ENCODE data around the gene STARD9.

STARD9 gene

GRCh38 chr15:42707873-42708544 is 132.6 kb downstream of the STARD9 start:
- Mint-ChIP-seq H3K4me3 (no peak overlapping the region), H3K27ac (no peak overlapping the region), H3K9me3 (no peaks in the 10 kb centered on the region), H3K27me3 (ENCODE audit: low read depth) (no peaks in the 10 kb centered on the region), H3K36me3 (ENCODE audit: low read depth) (peaks cover 2% of the 10 kb centered on the region), H3K4me1 (ENCODE audit: low read depth) (peaks cover 5% of the 10 kb centered on the region)
- DNase-seq (ENCODE audit: low spot score): no peak

- Mint-ChIP-seq H3K27ac (no peak overlapping the region), H3K27me3 (ENCODE audit: low read depth) (no peaks in the 10 kb centered on the region), H3K4me3 (no peak overlapping the region), H3K4me1 (ENCODE audit: low read depth) (peaks cover 3% of the 10 kb centered on the region), H3K36me3 (ENCODE audit: low read depth) (no peaks in the 10 kb centered on the region), H3K9me3 (no peaks in the 10 kb centered on the region)
- DNase-seq (ENCODE audit: low spot score): no peak
These were observed 135.3 kb downstream of the STARD9 start for GRCh38 chr15:42710662-42711061.

- DNase-seq (ENCODE audit: low spot score): no peak
- peaks cover 3% of the 10 kb centered on the region for H3K4me1 Mint-ChIP-seq (ENCODE audit: low read depth)
- H3K9me3 Mint-ChIP-seq: no peaks in the 10 kb centered on the region
- no peak overlapping the region for H3K27ac Mint-ChIP-seq
- H3K4me3 Mint-ChIP-seq: no peak overlapping the region
- no peaks in the 10 kb centered on the region for H3K36me3 Mint-ChIP-seq (ENCODE audit: low read depth)
- H3K27me3 Mint-ChIP-seq (ENCODE audit: low read depth): no peaks in the 10 kb centered on the region
These were observed 136.3 kb downstream of the STARD9 start for GRCh38 chr15:42711746-42712145.

GRCh38 chr15:42712584-42712983 is 137.2 kb downstream of the STARD9 start:
- DNase-seq (ENCODE audit: low spot score): no peak
- no peak overlapping the region for H3K27ac Mint-ChIP-seq
- no peaks in the 10 kb centered on the region for H3K9me3 Mint-ChIP-seq
- peaks cover 3% of the 10 kb centered on the region for H3K4me1 Mint-ChIP-seq (ENCODE audit: low read depth)
- H3K4me3 Mint-ChIP-seq: no peak overlapping the region
- H3K27me3 Mint-ChIP-seq (ENCODE audit: low read depth): no peaks in the 10 kb centered on the region
- no peaks in the 10 kb centered on the region for H3K36me3 Mint-ChIP-seq (ENCODE audit: low read depth)

- no peak for DNase-seq (ENCODE audit: low spot score)
- peaks cover 4% of the 10 kb centered on the region for H3K36me3 Mint-ChIP-seq (ENCODE audit: low read depth)
- no peak overlapping the region for H3K27ac Mint-ChIP-seq
- no peaks in the 10 kb centered on the region for H3K9me3 Mint-ChIP-seq
- H3K27me3 Mint-ChIP-seq (ENCODE audit: low read depth): no peaks in the 10 kb centered on the region
- no peak overlapping the region for H3K4me3 Mint-ChIP-seq
- no peaks in the 10 kb centered on the region for H3K4me1 Mint-ChIP-seq (ENCODE audit: low read depth)
These were observed 140.7 kb downstream of the STARD9 start for GRCh38 chr15:42716125-42716524.

GRCh38 chr15:42716626-42717025 is 141.2 kb downstream of the STARD9 start:
- H3K9me3 Mint-ChIP-seq: no peaks in the 10 kb centered on the region
- DNase-seq (ENCODE audit: low spot score): no peak
- H3K36me3 Mint-ChIP-seq (ENCODE audit: low read depth): peaks cover 4% of the 10 kb centered on the region
- no peaks in the 10 kb centered on the region for H3K27me3 Mint-ChIP-seq (ENCODE audit: low read depth)
- no peak overlapping the region for H3K4me3 Mint-ChIP-seq
- no peak overlapping the region for H3K27ac Mint-ChIP-seq
- H3K4me1 Mint-ChIP-seq (ENCODE audit: low read depth): no peaks in the 10 kb centered on the region

- no peaks in the 10 kb centered on the region for H3K9me3 Mint-ChIP-seq
- peaks cover 6% of the 10 kb centered on the region for H3K36me3 Mint-ChIP-seq (ENCODE audit: low read depth)
- DNase-seq (ENCODE audit: low spot score): no peak
- H3K27me3 Mint-ChIP-seq (ENCODE audit: low read depth): no peaks in the 10 kb centered on the region
- no peak overlapping the region for H3K4me3 Mint-ChIP-seq
- no peak overlapping the region for H3K27ac Mint-ChIP-seq
- H3K4me1 Mint-ChIP-seq (ENCODE audit: low read depth): no peaks in the 10 kb centered on the region
These were observed 143.6 kb downstream of the STARD9 start for GRCh38 chr15:42719043-42719442.

- H3K27ac Mint-ChIP-seq: no peak overlapping the region
- H3K36me3 Mint-ChIP-seq (ENCODE audit: low read depth): peaks cover 11% of the 10 kb centered on the region
- H3K9me3 Mint-ChIP-seq: no peaks in the 10 kb centered on the region
- no peak for DNase-seq (ENCODE audit: low spot score)
- no peaks in the 10 kb centered on the region for H3K4me1 Mint-ChIP-seq (ENCODE audit: low read depth)
- H3K4me3 Mint-ChIP-seq: no peak overlapping the region
- no peaks in the 10 kb centered on the region for H3K27me3 Mint-ChIP-seq (ENCODE audit: low read depth)
These were observed 144.7 kb downstream of the STARD9 start for GRCh38 chr15:42720071-42720470.

- H3K4me3 Mint-ChIP-seq: no peak overlapping the region
- no peak for DNase-seq (ENCODE audit: low spot score)
- H3K9me3 Mint-ChIP-seq: no peaks in the 10 kb centered on the region
- H3K27ac Mint-ChIP-seq: no peak overlapping the region
- peaks cover 16% of the 10 kb centered on the region for H3K36me3 Mint-ChIP-seq (ENCODE audit: low read depth)
- no peaks in the 10 kb centered on the region for H3K4me1 Mint-ChIP-seq (ENCODE audit: low read depth)
- H3K27me3 Mint-ChIP-seq (ENCODE audit: low read depth): no peaks in the 10 kb centered on the region
These were observed 145.6 kb downstream of the STARD9 start for GRCh38 chr15:42721016-42721415.

GRCh38 chr15:42721916-42722315 is 146.5 kb downstream of the STARD9 start:
- Mint-ChIP-seq H3K9me3 (no peaks in the 10 kb centered on the region), H3K36me3 (ENCODE audit: low read depth) (peaks cover 23% of the 10 kb centered on the region), H3K27ac (no peak overlapping the region)

GRCh38 chr15:42723068-42723467 is 147.7 kb downstream of the STARD9 start:
- Mint-ChIP-seq H3K27me3 (ENCODE audit: low read depth) (no peaks in the 10 kb centered on the region), H3K4me3 (no peak overlapping the region)
- no peak for DNase-seq (ENCODE audit: low spot score)

More at GRCh38 chr15:42721916-42722315, 146.5 kb downstream of the STARD9 start:
- DNase-seq (ENCODE audit: low spot score): no peak
- Mint-ChIP-seq H3K27me3 (ENCODE audit: low read depth) (no peaks in the 10 kb centered on the region), H3K4me3 (no peak overlapping the region), H3K4me1 (ENCODE audit: low read depth) (no peaks in the 10 kb centered on the region)

GRCh38 chr15:42724276-42724675 is 148.9 kb downstream of the STARD9 start:
- peaks cover 33% of the 10 kb centered on the region for H3K36me3 Mint-ChIP-seq (ENCODE audit: low read depth)
- H3K27ac Mint-ChIP-seq: no peak overlapping the region
- no peak for DNase-seq (ENCODE audit: low spot score)
- no peaks in the 10 kb centered on the region for H3K9me3 Mint-ChIP-seq
- H3K4me1 Mint-ChIP-seq (ENCODE audit: low read depth): no peaks in the 10 kb centered on the region
- no peaks in the 10 kb centered on the region for H3K27me3 Mint-ChIP-seq (ENCODE audit: low read depth)
- H3K4me3 Mint-ChIP-seq: no peak overlapping the region

More at GRCh38 chr15:42723068-42723467, 147.7 kb downstream of the STARD9 start:
- Mint-ChIP-seq H3K9me3 (no peaks in the 10 kb centered on the region), H3K36me3 (ENCODE audit: low read depth) (peaks cover 27% of the 10 kb centered on the region), H3K4me1 (ENCODE audit: low read depth) (no peaks in the 10 kb centered on the region), H3K27ac (no peak overlapping the region)

GRCh38 chr15:42725331-42725903 is 150.0 kb downstream of the STARD9 start:
- no peak for DNase-seq (ENCODE audit: low spot score)
- Mint-ChIP-seq H3K27me3 (ENCODE audit: low read depth) (no peaks in the 10 kb centered on the region), H3K27ac (no peak overlapping the region), H3K9me3 (no peaks in the 10 kb centered on the region), H3K36me3 (ENCODE audit: low read depth) (peaks cover 36% of the 10 kb centered on the region), H3K4me1 (ENCODE audit: low read depth) (no peaks in the 10 kb centered on the region), H3K4me3 (no peak overlapping the region)

GRCh38 chr15:42726114-42726513 is 150.7 kb downstream of the STARD9 start:
- Mint-ChIP-seq H3K36me3 (ENCODE audit: low read depth) (peaks cover 39% of the 10 kb centered on the region), H3K4me1 (ENCODE audit: low read depth) (no peaks in the 10 kb centered on the region), H3K9me3 (no peaks in the 10 kb centered on the region), H3K27ac (no peak overlapping the region), H3K27me3 (ENCODE audit: low read depth) (no peaks in the 10 kb centered on the region), H3K4me3 (no peak overlapping the region)
- no peak for DNase-seq (ENCODE audit: low spot score)

All from T-helper 2 cell treated with Interferon-gamma antibody and Interleukin-4, amounts not matched to agents 5 μg/mL and 100 μg/mL, for 36 hours (primary cell).